Liver (tissue), 9 donors: ENCODE measurements around the gene CD36. TPM values are rescaled to one million over a fixed set of nuclear protein-coding genes. Genes with fewer than 3 reads are reported as not detected.

ENCODE experiments used
- DNase-seq: peaks from one replicate; pipeline ENCODE4 v3.0.0-alpha.2; 2017; ENCODE audit warnings: low spot score
- H3K27ac ChIP-seq, 2 donors: one replicate each; pipeline ENCODE4 v1.7.0; 2013; ENCODE audit warnings: inconsistent platforms in 2 of 2, low read length in 2 of 2, control low read depth in 1 of 2, low read depth in 1 of 2, mild to moderate bottlenecking in 1 of 2
- H3K27me3 ChIP-seq, 4 donors: one replicate each; pipeline versions ENCODE4 v1.6.1 to v1.7.0; 2013; ENCODE audit warnings: low read length in 3 of 4, inconsistent platforms in 1 of 4, mild to moderate bottlenecking in 1 of 4, moderate library complexity in 1 of 4; ENCODE audit not compliant: control insufficient read depth in 4 of 4, insufficient read depth in 4 of 4
- H3K36me3 ChIP-seq, 4 donors: one replicate each; pipeline versions ENCODE4 v1.6.1 to v1.7.0; 2013; ENCODE audit warnings: low read length in 3 of 4, mild to moderate bottlenecking in 3 of 4, low read depth in 1 of 4, moderate library complexity in 1 of 4; ENCODE audit not compliant: control insufficient read depth in 4 of 4, insufficient read depth in 3 of 4
- H3K4me1 ChIP-seq, 4 donors: one replicate each; pipeline versions ENCODE4 v1.6.1 to v1.7.0; 2013; ENCODE audit warnings: low read length in 3 of 4, mild to moderate bottlenecking in 3 of 4, moderate library complexity in 1 of 4; ENCODE audit not compliant: control insufficient read depth in 4 of 4, insufficient read depth in 4 of 4
- H3K4me3 ChIP-seq, 3 donors: one replicate each; pipeline versions ENCODE4 v1.6.1 to v1.7.0; 2013; ENCODE audit warnings: low read length in 3 of 3, control low read depth in 1 of 3, low read depth in 1 of 3, mild to moderate bottlenecking in 1 of 3
- H3K9ac ChIP-seq, 2 donors: one replicate each; pipeline ENCODE4 v1.7.0; 2013; ENCODE audit warnings: low read length in 2 of 2, mild to moderate bottlenecking in 2 of 2, moderate library complexity in 2 of 2, control low read depth in 1 of 2, low read depth in 1 of 2
- H3K9me3 ChIP-seq, 4 donors: one replicate each; pipeline versions ENCODE4 v1.6.1 to v1.7.0; 2013; ENCODE audit warnings: low read length in 3 of 4; ENCODE audit not compliant: control insufficient read depth in 4 of 4
- ATF3 ChIP-seq: IDR thresholded peaks from 2 replicates; pipeline ENCODE4 v1.6.1; 2016; ENCODE audit warnings: antibody characterized with exemption
- CTCF ChIP-seq: fragments of 150-350 bp; IDR thresholded peaks from 2 replicates; pipeline ENCODE4 v1.5.1; 2017; ENCODE audit warnings: improper control_type of control experiment, low read depth, low read length; ENCODE audit not compliant: missing input control
- EGR1 ChIP-seq, 2 donors: IDR thresholded peaks; 2 replicates each; pipeline ENCODE4 v1.6.1; 2016 to 2018; ENCODE audit warnings: antibody characterized with exemption in 2 of 2, low read depth in 2 of 2
- FOXA1 ChIP-seq: IDR thresholded peaks from 2 replicates; pipeline ENCODE4 v1.6.1; 2016; ENCODE audit warnings: antibody characterized with exemption
- FOXA2 ChIP-seq: IDR thresholded peaks from 2 replicates; pipeline ENCODE4 v1.6.1; 2016; ENCODE audit warnings: antibody characterized with exemption
- GABPA ChIP-seq, 2 donors: IDR thresholded peaks in 1 of 2; conservative IDR thresholded peaks in 1 of 2; 2 replicates each; pipeline ENCODE4 v1.6.1; 2016; ENCODE audit warnings: antibody characterized with exemption in 2 of 2, mild to moderate bottlenecking in 1 of 2, moderate library complexity in 1 of 2
- HNF4A ChIP-seq, 2 donors: conservative IDR thresholded peaks; 2 replicates each; pipeline ENCODE4 v1.6.1; 2016; ENCODE audit warnings: antibody characterized with exemption in 2 of 2, mild to moderate bottlenecking in 2 of 2
- HNF4G ChIP-seq: IDR thresholded peaks from 2 replicates; pipeline ENCODE4 v1.6.1; 2016; ENCODE audit warnings: antibody characterized with exemption
- JUND ChIP-seq, 2 donors: IDR thresholded peaks; 2 replicates each; pipeline ENCODE4 v1.6.1; 2016; ENCODE audit warnings: antibody characterized with exemption in 2 of 2
- NR2F2 ChIP-seq: IDR thresholded peaks from 2 replicates; pipeline ENCODE4 v1.6.1; 2016; ENCODE audit warnings: antibody characterized with exemption
- RAD21 ChIP-seq, 2 donors: IDR thresholded peaks; 2 replicates each; pipeline ENCODE4 v1.6.1; 2016; ENCODE audit warnings: antibody characterized with exemption in 2 of 2, mild to moderate bottlenecking in 2 of 2
- REST ChIP-seq: IDR thresholded peaks from 2 replicates; pipeline ENCODE4 v1.6.1; 2016; ENCODE audit warnings: antibody characterized with exemption, mild to moderate bottlenecking
- RXRA ChIP-seq, 2 donors: IDR thresholded peaks; 2 replicates each; pipeline ENCODE4 v1.6.1; 2017 to 2018; ENCODE audit warnings: antibody characterized with exemption in 2 of 2, mild to moderate bottlenecking in 1 of 2
- SP1 ChIP-seq: IDR thresholded peaks from 2 replicates; pipeline ENCODE4 v1.6.1; 2018; ENCODE audit warnings: antibody characterized with exemption, mild to moderate bottlenecking
- TAF1 ChIP-seq: conservative IDR thresholded peaks from 2 replicates; pipeline ENCODE4 v1.6.1; 2016; ENCODE audit warnings: antibody characterized with exemption, mild to moderate bottlenecking
- YY1 ChIP-seq: IDR thresholded peaks from 2 replicates; pipeline ENCODE4 v1.6.1; 2016; ENCODE audit warnings: antibody characterized with exemption, mild to moderate bottlenecking
- ZBTB33 ChIP-seq: IDR thresholded peaks from 2 replicates; pipeline ENCODE4 v1.6.1; 2016; ENCODE audit warnings: antibody characterized with exemption
- WGBS: extraction: QIAGEN DNeasy Blood & Tissue Kit; methylation state at CpG from one replicate; pipeline ENCODE4 v1.1.7; 2013; 5-methylcytosine and 5-hydroxymethylcytosine counted together
- polyA plus RNA-seq, 2 donors: library from polyadenylated mRNA; stranded (reverse) in 1 of 2; unstranded in 1 of 2; fragments of 200-250 nt in 1 of 2; fragments of >200 nt in 1 of 2; fragmentation: Nextera tagmentation in 1 of 2; extraction: Ambion mirVana in 1 of 2; gene quantifications; one replicate each; pipeline versions ENCODE4 v1.2.1 to v1.2.3, GENCODE V29; 2013 to 2015
- total RNA-seq, 2 donors: library from RNA; depleted of rRNA; stranded (reverse); fragments of >200 nt; gene quantifications; one replicate each; pipeline ENCODE4 v1.2.3, GENCODE V29; 2014
- donor health status: healthy.
- donor health status: healthy.
- donor health status: healthy.
- donor health status: healthy.
- donor health status: healthy.

CD36 gene
- total and polyA plus RNA-seq, 4 donors, result 21.6 to 597 (median 54.5) TPM

- TF ChIP-seq RXRA (IDR thresholded peaks at IDR 0.05) (no peak), YY1 (no peak), REST (no peak), ZBTB33 (no peak), JUND (IDR thresholded peaks at IDR 0.05) (no peak), RAD21 (IDR thresholded peaks at IDR 0.05) (no peak), GABPA (IDR thresholded peaks at IDR 0.05 in 1 of 2, conservative IDR thresholded peaks at IDR 0.05 in 1 of 2) (no peak), FOXA2 (no peak), FOXA1 (no peak), EGR1 (IDR thresholded peaks at IDR 0.05; ENCODE audit: low read depth in 2 of 2) (no peak), SP1 (no peak), CTCF (no peak), HNF4G (no peak), ATF3 (no peak), NR2F2 (no peak)
Measured at GRCh38 chr7:80624763-80625162, 13.7 kb upstream of the CD36 start.

GRCh38 chr7:80629023-80629422 lies 9.4 kb upstream of the CD36 start:
- H3K27me3 ChIP-seq, result no peaks in the 10 kb centered on the region
- peaks cover 0 to 13% (median 8%) of the 10 kb centered on the region in 4 donors for H3K4me1 ChIP-seq
- H3K36me3 ChIP-seq, result no peaks in the 10 kb centered on the region
- TF ChIP-seq GABPA (IDR thresholded peaks at IDR 0.05 in 1 of 2, conservative IDR thresholded peaks at IDR 0.05 in 1 of 2) (no peak), NR2F2 (no peak), YY1 (no peak), REST (no peak), SP1 (no peak), HNF4A (conservative IDR thresholded peaks at IDR 0.05) (no peak), HNF4G (no peak), CTCF (no peak), EGR1 (IDR thresholded peaks at IDR 0.05; ENCODE audit: low read depth in 2 of 2) (no peak), TAF1 (no peak), ATF3 (no peak), FOXA1 (no peak)
- H3K9ac ChIP-seq, result no peak overlapping the region
- no peak overlapping the region for H3K4me3 ChIP-seq
- 100% methylated on average over 1 of the region's 1 CpG for whole genome bisulfite sequencing
- no peak for DNase-seq
- H3K27ac ChIP-seq, result no peak overlapping the region
- H3K9me3 ChIP-seq, result no peaks in the 10 kb centered on the region

More at GRCh38 chr7:80624763-80625162, 13.7 kb upstream of the CD36 start:
- no peak overlapping the region for H3K27ac ChIP-seq
- WGBS, result 75% methylated on average over 1 of the region's 1 CpG
- no peak for DNase-seq
- H3K36me3 ChIP-seq, result no peaks in the 10 kb centered on the region
- H3K4me1 ChIP-seq, result peaks cover 0 to 2% (median 0%) of the 10 kb centered on the region in 4 donors
- no peak overlapping the region for H3K9ac ChIP-seq
- no peaks in the 10 kb centered on the region for H3K27me3 ChIP-seq
- no peak overlapping the region for H3K4me3 ChIP-seq
- no peaks in the 10 kb centered on the region for H3K9me3 ChIP-seq
